ENCODE data around the gene CKS1B.

CKS1B gene

GRCh38 chr1:154945962-154946850 is 28.3 kb upstream of the CKS1B start:
- no peak for DNase-seq

DNA sequence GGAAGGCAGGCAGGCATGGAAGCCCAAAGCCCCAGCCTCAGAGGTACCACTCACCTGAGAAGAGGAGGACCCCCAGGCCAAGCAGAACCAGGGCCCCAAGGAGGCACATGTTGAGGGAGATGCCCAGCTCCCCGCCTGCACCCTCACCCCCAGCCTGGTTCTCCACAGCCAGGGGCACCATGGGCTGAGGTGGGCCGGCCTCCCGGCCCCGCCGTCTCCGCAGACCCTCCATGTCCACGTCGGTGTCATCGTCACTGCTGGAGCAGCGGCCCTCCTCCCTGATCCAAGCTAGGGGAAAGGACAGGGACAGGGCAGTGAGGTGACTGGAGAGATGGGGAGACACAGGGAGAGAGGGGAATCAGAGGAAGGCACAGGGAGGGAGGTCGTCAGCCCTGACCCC is 26.4 kb upstream of the CKS1B start:
- no peak for DNase-seq

DNA sequence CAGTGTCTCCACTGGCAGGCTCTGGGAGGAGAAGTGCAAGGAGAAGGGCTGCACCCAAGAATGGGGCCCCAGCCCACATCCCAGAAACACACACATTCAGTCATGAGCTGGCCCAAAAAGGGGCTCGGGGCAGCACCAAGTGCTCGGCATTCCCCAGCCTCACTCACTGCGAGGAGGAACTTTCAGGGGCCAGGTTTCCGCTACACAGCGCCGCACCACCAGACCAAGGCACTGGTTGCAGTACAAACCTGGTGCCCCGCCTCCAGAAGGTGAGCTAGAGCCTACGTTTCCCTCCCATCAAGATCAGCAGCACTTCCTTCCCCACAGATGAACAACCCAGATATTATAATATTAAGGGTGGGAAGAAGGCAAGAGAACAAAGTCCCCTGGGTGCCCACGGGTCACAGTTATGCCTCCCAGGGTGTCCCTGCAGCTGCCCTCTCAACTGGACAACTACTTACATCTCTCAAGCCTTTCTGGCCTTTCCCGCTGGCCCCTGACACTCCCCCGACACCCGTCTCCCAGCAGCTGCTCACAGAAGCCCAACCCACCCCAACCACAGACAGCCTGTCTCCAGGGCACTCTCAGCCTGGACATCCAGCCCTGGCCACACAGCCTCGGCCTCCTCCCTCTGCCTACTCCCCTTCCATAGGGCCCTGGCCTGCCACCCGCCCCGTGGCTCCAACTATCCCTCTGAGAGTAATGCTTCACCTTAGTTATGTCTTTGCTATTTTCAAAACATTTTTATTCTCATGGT is 22.4 kb upstream of the CKS1B start:
- DNase-seq, result peak; percentile 67

DNA sequence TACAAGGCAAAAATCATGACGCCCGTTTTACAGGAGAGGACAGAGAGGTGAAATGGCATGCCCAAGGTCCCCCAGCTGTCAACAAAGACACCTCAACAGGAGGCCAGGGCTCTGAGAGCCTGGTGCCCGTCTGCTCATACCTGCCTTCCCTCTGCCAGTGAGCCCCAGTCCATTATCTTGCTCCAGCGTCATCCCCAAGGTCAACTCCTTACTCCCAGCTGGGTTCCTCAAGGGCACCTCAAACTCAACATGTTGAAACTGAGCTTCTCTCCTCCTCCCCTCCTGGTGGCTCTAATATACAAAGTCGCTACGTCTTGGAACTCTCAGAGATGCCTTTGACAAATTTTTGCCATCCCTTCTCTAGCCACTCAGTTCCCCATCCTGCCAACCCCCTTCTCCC is 21.8 kb upstream of the CKS1B start:
- no peak for DNase-seq

- no peak for DNase-seq
Measured at GRCh38 chr1:154953611-154954038, 20.9 kb upstream of the CKS1B start.

DNA sequence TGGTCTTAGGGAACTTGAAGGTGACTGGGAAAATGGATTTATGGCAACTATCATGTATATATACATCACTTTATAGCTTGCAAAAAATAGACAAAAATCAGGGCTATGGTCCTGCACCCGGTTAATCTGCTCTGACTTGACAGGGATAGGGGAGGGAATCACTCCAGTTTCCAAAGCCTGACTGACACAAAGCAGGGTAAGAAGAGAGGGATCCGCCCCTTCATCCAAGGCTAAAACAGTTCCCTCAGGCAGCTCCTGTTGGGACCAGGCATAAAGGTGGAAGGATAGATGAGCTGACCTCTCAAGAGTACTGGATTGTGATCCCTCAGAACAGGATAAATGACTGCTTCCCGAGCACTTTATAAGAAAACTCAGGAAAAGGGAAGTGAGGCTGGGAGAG is 19.9 kb upstream of the CKS1B start:
- DNase-seq, result no peak

DNA sequence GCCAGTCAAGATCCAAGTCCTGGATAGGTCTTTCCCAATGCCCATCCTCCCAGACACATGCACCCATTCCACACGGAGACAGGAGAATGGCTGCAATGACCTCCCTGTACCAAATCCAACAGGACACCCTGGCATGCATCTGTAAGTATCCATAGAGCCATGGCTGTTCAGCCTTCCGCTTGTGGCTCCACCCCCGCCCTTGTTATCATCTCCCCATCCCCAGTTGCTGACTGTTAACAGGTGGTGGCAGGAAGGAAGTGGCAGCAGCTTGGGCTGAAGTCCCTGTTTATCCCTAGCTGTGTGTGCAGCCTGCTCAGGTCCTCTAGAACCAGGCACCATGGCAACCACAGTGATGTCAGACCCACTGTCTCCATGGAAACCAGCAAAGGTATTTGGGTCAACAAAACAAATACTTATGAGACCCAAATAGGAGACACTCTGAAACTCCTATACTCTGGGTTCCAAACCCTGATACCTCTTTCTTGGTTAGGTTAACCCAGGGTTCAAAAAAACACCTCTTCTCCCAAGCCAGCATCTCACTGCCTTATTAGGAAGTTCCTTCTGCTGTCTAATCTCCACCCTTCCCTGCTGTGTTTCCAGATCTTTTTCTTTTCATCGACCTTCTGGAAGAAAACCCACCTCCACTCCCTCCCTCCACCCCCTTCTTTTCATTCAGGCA is 19.3 kb upstream of the CKS1B start:
- peak; percentile 85 for DNase-seq

GRCh38 chr1:154955718-154956543 is 18.6 kb upstream of the CKS1B start, which contains the start of gene PBXIP1:
TSS of gene PBXIP1 (minus strand) at chr1:154956099. CDS start at chr1:154953721, 2,378 bp downstream.
- DNase-seq, result peak; percentile 81

GRCh38 chr1:154956544-154956941 is 17.9 kb upstream of the CKS1B start:
- DNase-seq, result no peak

GRCh38 chr1:154957091-154957657 is 17.3 kb upstream of the CKS1B start:
- no peak for DNase-seq

DNA sequence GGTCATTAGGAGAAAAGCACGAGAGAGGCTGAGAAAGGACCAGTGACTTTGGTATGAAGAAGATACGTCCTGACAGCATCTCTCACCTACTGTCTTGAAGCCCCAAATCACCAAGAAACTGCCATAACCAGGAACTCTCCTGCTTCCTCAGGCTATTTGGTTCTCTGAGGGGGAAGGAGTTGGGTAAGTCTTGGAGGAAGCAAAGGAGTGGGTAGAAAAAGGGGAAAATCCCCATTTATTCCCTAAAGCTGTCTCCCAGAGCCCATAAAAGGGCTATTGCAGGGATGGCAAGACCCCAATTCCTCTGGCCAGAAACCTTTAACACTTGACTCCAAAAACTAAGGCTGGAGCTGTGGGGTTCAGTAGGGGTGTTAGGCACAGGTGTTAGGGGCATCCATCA is 16.4 kb upstream of the CKS1B start:
- DNase-seq, result no peak

DNA sequence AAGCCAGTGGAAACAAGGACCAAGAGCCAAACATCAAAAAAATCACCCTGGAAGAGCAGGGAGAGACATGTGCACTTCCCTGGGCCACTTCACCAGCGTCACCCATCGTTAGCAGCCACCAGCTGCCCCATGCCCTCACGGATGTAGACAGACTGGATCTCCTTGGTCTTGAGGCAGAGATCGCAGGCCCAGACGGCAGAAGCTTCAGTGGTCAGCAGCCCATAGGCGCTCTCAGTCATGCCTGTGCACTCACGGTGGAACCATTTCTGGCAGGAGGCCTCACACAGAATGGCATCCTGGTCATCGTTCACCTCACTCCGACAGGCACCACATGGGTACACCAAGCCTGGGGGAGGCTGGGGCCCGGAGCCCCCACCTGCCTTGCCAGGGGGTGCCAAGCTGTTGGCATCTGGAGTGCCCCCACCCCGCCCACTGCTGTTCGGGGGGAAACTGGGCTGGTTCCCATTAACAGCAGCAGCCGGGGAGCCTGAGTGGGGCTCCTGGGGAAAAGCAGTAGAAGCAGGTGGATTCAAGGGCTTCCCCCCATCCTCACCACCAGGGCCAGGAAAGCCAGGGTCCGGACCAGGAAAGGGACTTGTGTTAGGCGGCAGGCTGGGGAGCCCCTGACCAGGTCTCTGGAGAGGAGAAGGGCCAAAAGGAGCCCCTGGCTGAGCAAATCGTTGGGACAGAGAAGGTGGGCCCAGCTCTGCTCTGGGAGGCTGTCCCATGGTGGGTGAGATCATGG is 15.6 kb upstream of the CKS1B start:
- DNase-seq, result no peak

DNA sequence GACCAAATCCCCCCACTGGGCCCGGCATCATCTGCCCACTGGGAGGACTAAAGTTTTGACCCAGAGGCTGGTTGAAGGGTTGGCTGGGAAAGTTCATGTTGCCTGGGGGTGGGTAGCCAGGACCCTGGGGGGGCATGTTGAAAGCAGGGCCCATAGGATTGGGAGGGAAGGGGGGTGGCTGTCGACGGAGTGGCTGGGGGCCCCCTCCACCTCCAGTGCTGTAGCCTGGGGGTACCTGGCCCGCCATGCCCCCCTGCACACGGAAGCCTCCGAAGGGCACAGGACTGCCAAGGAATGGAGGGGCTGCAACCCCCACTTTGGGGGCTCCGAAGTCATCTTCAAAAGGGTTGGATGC is 15.1 kb upstream of the CKS1B start:
- no peak for DNase-seq

DNA sequence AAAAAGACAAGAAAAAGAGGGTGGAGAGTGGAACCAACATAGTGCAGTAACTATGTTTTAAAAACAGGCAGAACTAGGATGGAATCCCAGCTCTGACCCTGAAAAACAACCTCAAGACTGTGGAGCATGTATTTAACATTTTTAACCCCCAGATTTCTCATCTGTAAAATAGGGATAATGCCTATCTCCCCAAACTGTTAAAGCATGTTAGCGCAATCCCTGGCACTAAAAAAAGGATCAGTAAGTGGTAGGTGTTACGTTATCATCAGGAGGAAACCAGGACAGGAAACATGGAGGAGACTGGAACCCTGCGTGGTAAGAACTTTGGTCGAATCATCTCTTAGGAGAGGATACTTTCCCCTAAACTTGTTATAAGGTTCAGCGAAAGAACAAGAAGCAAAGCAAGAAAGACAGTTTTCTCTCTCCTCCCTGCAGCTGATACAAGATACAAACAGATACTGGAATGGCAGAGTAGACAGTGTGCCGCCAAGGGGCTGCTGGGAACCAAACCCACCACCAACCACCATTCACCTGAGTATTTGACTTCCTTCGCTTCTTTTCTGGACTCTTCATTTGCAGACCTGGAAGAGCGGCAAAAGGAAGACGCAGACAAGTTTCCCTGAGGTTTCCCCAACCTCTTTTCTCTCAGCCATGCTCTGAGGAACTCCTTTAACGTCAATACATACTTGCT is 13.9 kb upstream of the CKS1B start:
- no peak for DNase-seq

- peak; percentile 84 for DNase-seq
Measured at GRCh38 chr1:154961207-154962155, 13.0 kb upstream of the CKS1B start, which contains the start of gene PYGO2. TSS of gene PYGO2 (minus strand) at chr1:154961782. CDS start at chr1:154961576, 206 bp downstream.

DNA sequence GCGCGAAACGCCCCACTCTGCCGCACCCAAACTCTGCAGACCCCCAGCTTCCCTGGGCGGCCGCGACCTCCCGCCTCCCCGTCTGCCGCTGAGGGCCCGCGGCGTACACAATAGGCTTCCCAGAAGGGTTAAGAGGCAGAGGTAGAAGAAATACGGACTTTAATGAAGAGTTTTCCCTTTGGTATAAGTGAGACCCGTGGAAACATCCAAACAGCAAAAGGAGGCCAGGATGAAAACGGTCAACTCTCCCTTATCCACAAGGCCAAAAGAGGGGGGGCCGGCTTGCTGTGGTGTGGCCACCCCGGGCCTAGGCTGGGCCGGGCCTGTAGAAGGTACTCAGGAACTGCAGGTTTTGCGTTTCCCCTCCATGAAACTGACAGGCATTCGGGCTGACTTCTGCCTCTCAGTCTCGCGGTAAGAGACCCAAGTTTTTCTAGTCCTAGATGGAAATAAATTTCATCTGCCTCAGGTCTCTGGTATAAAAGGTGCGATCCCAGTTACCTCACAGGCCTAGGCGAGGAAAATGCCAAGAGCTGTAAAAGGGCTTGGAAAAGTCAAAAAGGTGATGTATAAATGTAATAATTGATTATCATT is 12.2 kb upstream of the CKS1B start:
- DNase-seq, result no peak

DNA sequence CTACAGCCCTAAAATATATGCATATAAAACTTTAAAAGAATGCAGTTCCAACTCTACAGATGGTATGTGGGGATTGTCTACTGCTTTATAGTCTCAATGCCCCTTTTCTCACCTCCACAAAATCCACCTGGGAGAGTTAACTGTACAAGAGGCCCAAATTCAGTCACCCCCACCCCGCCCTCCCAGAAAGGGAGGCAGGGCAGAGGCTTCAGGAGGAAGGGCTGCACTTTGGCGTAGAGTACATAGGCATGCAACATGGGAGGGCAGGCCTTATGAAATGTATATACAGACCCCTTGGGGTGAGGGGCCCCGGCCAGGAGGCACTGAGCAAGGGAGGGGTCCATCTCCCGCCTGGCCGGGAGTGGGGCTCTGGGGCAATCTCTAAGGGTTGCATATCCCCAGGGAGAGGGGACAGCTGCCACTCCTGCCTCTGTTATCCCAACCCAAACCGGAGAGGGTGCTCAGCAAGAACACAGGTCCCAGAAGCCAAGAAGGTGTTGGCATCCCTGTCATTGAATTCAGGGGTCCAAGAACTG is 11.6 kb upstream of the CKS1B start:
- no peak for DNase-seq

DNA sequence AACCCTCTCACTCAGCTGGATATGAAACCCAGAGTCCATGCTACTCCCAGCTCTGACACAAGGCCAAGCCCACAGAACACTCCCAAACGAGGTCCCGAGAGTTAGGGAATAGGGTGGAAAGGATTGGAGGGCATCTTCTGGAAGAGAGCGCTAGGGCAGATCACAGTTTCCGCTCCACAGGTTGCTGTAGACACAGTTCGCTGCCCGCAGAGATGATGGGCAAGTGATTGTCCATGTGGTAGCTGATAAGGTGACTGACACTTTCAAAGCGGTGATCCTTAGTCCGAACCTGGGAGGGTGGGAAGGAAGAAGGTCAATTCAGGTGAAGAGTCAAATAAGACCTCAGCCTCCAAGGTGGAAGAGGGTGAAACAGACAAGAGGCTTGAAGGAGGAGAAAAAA is 10.8 kb upstream of the CKS1B start:
- DNase-seq, result no peak

DNA sequence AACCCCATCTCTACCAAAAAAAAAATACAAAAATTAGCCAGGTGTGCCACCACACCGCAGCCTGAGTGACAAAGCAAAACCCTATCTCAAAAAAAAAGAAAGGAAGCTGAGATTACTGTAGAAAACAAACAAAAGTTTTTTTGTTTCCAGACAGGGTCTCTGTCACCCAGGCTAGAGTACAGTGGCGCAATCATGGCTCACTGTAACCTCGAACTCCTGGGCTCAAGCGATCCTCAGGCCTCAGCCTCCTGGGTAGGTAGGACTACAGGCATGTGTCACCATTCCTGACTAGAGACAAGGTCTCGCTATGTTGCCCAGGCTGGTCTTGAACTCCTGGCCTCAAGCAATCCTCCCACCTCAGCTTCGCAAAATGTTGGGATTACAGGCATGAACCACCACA is 10.1 kb upstream of the CKS1B start:
- DNase-seq, result no peak
